Adrenal gland (tissue), 5 donors: ENCODE results near the gene ETV3L.

Source experiments
- CTCF ChIP-seq, 6 experiments: fragments of 450-650 bp in 4 of 6; fragments of 200-600 bp in 2 of 6; sonication (generic) in 1 of 6; IDR thresholded peaks; 1 replicate in 5 of 6; 2 replicates in 1 of 6; pipeline versions ENCODE4 v1.5.1 to v1.8.0; 2016 to 2021; ENCODE audit warnings: antibody characterized with exemption in 6 of 6, mild to moderate bottlenecking in 2 of 6, moderate library complexity in 1 of 6
- POLR2A ChIP-seq, 2 donors: fragments of 450-650 bp; IDR thresholded peaks; one replicate each; pipeline ENCODE4 v1.6.1; 2017; ENCODE audit warnings: antibody characterized with exemption in 2 of 2, mild to moderate bottlenecking in 2 of 2, moderate library complexity in 1 of 2
- donor health status: DM: no; HTN: no; CAD: no.

- TF ChIP-seq CTCF (IDR thresholded peaks at IDR 0.05), result no peak
- TF ChIP-seq POLR2A (IDR thresholded peaks at IDR 0.05), result no peak
Observed at GRCh38 chr1:157069601-157070000, 30.0 kb downstream of the ETV3L start.
